MM.1S (cell line): ENCODE measurements around the gene TMPRSS6.

ENCODE experiments used
- DNase-seq: peaks from one replicate; pipeline ENCODE4 v3.0.0-alpha.2; 2015
- H2AFZ ChIP-seq: fragments of 300-600 bp; sonication (generic); 2 replicates; pipeline ENCODE4 v1.6.0; 2016; ENCODE audit warnings: antibody characterized with exemption, low read length
- H3F3A ChIP-seq: fragments of 300-600 bp; sonication (generic); 2 replicates; pipeline ENCODE4 v1.6.1; 2016; ENCODE audit warnings: mild to moderate bottlenecking, antibody characterized with exemption, low read length, moderate library complexity, mixed read lengths; ENCODE audit not compliant: insufficient read depth
- H3K27ac ChIP-seq: fragments of 300-600 bp; sonication (generic); 2 replicates; pipeline ENCODE4 v1.5.1; 2016; ENCODE audit warnings: mild to moderate bottlenecking, low read length
- H3K27me3 ChIP-seq: fragments of 300-600 bp; sonication (generic); replicated peaks from 2 replicates; pipeline ENCODE4 v1.6.0; 2016; ENCODE audit warnings: low read length; ENCODE audit not compliant: insufficient read depth
- H3K36me3 ChIP-seq: fragments of 300-600 bp; sonication (generic); replicated peaks from 2 replicates; pipeline ENCODE4 v1.6.1; 2016; ENCODE audit warnings: mild to moderate bottlenecking, low read length, mixed read lengths; ENCODE audit not compliant: insufficient read depth
- H3K4me1 ChIP-seq: fragments of 300-600 bp; sonication (generic); 2 replicates; pipeline ENCODE4 v1.6.1; 2016; ENCODE audit warnings: low read length, mixed read lengths
- H3K4me2 ChIP-seq: fragments of 300-600 bp; sonication (generic); 2 replicates; pipeline ENCODE4 v1.6.0; 2016; ENCODE audit warnings: low read depth, low read length
- H3K4me3 ChIP-seq: fragments of 300-600 bp; sonication (generic); 2 replicates; pipeline ENCODE4 v1.5.1; 2016; ENCODE audit warnings: low read length, mixed read lengths
- H3K79me2 ChIP-seq: fragments of 300-600 bp; sonication (generic); 2 replicates; pipeline ENCODE4 v1.6.1; 2016; ENCODE audit warnings: mixed run types, low read length, mixed read lengths
- H3K9ac ChIP-seq: fragments of 300-600 bp; sonication (generic); 2 replicates; pipeline ENCODE4 v1.6.1; 2016; ENCODE audit warnings: low read length, mixed read lengths
- H3K9me2 ChIP-seq: fragments of 300-600 bp; sonication (generic); replicated peaks from 2 replicates; pipeline ENCODE4 v1.6.1; 2016; ENCODE audit warnings: mild to moderate bottlenecking, low read length, mixed read lengths; ENCODE audit not compliant: insufficient read depth
- H3K9me3 ChIP-seq: fragments of 300-600 bp; sonication (generic); replicated peaks from 2 replicates; pipeline ENCODE4 v1.6.1; 2016; ENCODE audit warnings: mild to moderate bottlenecking, low read length, mixed read lengths; ENCODE audit not compliant: insufficient read depth
- H4K20me1 ChIP-seq: fragments of 300-600 bp; sonication (generic); 2 replicates; pipeline ENCODE4 v1.6.1; 2016; ENCODE audit warnings: mild to moderate bottlenecking, low read length, moderate library complexity, mixed read lengths; ENCODE audit not compliant: insufficient read depth
- EZH2 ChIP-seq: fragments of 300-600 bp; sonication (generic); optimal IDR thresholded peaks from 2 replicates; pipeline ENCODE3; 2017; ENCODE audit warnings: low read depth, mild to moderate bottlenecking, antibody characterized with exemption, low read length, mixed read lengths
- EZH2phosphoT487 ChIP-seq: fragments of 300-600 bp; sonication (generic); IDR thresholded peaks from 2 replicates; pipeline ENCODE4 v1.6.1; 2018; ENCODE audit warnings: antibody characterized with exemption, low read length
- TF ChIP-seq, protein P1 (sequence below): fragments of 300-600 bp; sonication (generic); IDR thresholded peaks from 2 replicates; pipeline ENCODE4 v1.5.1; 2016; ENCODE audit warnings: antibody characterized with exemption, low read length, mixed read lengths

The TMPRSS6 gene

DNA sequence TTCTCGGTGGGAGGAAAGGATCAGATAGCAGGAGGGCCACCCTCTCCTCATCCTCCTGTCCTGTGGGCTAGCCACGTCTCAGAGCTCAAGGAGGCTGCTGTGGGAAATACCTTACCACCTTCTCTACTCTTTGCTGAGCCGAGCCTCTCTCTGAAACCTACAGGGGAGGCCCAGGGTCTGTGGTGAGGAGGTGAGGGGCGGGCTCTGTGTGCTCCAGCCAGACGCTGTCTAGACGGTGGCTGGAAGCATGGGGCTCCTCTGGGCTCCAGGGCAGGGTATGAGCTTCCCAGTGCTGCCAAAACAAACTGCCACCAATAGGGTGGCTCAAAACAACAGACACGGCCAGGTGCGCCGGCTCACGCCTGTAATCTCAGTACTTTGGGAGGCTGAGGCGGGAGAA is 5.5 kb upstream of the TMPRSS6 start:
- no peak for TF ChIP-seq EZH2phosphoT487
- TF ChIP-seq, protein P1, sequence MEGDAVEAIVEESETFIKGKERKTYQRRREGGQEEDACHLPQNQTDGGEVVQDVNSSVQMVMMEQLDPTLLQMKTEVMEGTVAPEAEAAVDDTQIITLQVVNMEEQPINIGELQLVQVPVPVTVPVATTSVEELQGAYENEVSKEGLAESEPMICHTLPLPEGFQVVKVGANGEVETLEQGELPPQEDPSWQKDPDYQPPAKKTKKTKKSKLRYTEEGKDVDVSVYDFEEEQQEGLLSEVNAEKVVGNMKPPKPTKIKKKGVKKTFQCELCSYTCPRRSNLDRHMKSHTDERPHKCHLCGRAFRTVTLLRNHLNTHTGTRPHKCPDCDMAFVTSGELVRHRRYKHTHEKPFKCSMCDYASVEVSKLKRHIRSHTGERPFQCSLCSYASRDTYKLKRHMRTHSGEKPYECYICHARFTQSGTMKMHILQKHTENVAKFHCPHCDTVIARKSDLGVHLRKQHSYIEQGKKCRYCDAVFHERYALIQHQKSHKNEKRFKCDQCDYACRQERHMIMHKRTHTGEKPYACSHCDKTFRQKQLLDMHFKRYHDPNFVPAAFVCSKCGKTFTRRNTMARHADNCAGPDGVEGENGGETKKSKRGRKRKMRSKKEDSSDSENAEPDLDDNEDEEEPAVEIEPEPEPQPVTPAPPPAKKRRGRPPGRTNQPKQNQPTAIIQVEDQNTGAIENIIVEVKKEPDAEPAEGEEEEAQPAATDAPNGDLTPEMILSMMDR, result no peak
- TF ChIP-seq EZH2, result no peak
- Histone ChIP-seq H3K4me2 (no peak overlapping the region), H3K4me1 (no peaks in the 10 kb centered on the region), H3K27me3 (peaks cover 73% of the 10 kb centered on the region), H3F3A (no peaks in the 10 kb centered on the region), H3K79me2 (no peaks in the 10 kb centered on the region), H3K27ac (no peak overlapping the region), H3K9me2 (no peaks in the 10 kb centered on the region), H2AFZ (no peak overlapping the region), H4K20me1 (no peaks in the 10 kb centered on the region), H3K9ac (no peak overlapping the region), H3K36me3 (no peaks in the 10 kb centered on the region), H3K4me3 (no peak overlapping the region), H3K9me3 (no peaks in the 10 kb centered on the region)
- no peak for DNase-seq

DNA sequence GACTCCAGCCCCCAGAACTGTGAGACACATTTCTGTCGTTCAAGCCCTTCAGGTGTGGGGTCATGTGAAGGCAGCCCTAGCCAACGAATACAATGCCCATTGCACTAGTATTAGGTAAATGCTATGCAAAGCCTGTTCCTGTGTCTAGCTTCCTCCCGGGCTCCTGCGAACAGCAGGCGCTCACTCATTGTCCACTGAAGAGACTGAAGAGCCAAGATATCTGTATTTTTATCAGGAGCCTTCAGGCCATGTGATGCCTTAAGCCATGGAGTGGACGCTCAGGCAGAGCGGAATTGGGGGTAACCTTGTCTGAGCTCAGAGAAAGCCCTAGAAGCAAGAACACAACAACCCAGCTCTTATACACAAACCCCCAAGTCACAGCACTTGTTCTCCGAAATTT is 4.2 kb upstream of the TMPRSS6 start:
- Histone ChIP-seq H3K9me3 (no peaks in the 10 kb centered on the region), H3K9ac (no peak overlapping the region), H3K36me3 (no peaks in the 10 kb centered on the region), H3K4me2 (no peak overlapping the region), H3F3A (no peaks in the 10 kb centered on the region), H3K9me2 (no peaks in the 10 kb centered on the region), H3K4me1 (no peaks in the 10 kb centered on the region), H3K79me2 (no peaks in the 10 kb centered on the region), H3K27me3 (peaks cover 85% of the 10 kb centered on the region), H3K4me3 (no peak overlapping the region), H3K27ac (no peak overlapping the region), H4K20me1 (no peaks in the 10 kb centered on the region), H2AFZ (no peak overlapping the region)
- no peak for TF ChIP-seq EZH2phosphoT487
- no peak for TF ChIP-seq EZH2
- TF ChIP-seq, protein P1, result no peak
- DNase-seq, result no peak

DNA sequence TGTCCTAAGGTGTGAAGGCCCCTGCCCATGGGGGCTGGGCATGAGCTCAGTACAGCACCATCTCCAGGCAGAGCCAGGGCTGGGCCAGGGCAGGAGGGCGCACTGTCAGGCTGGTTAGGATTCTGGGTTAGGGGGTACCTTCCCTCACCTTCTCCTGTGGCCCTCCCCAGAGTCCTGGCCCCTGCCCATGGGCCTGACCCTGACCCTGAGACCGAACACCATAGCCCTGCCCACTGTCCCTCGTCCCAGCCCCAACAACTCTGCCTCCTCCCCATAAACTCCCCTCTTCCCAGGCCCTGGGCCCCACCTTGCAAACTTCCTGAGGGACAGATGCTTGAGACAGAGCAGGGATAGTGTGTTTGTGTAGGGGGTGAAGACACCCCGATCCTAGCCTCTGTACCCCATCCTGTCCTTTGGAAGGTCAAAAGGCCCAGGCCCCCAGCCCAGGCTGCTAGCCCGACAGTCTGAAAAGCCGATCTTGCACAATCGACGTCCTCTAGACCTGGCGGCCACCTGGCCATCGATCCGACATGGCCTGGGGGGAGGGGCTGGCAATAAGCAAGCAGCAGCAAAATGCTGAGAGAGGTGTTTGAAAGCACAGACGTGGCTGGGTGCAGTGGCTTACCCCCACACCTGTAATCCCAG is 2.7 kb upstream of the TMPRSS6 start:
- no peaks in the 10 kb centered on the region for H3K79me2 ChIP-seq
- no peaks in the 10 kb centered on the region for H4K20me1 ChIP-seq
- no peaks in the 10 kb centered on the region for H3K9me2 ChIP-seq
- no peaks in the 10 kb centered on the region for H3K4me1 ChIP-seq
- H3F3A ChIP-seq, result no peaks in the 10 kb centered on the region
- H3K4me2 ChIP-seq, result no peak overlapping the region
- H3K27me3 ChIP-seq, result peaks cover 94% of the 10 kb centered on the region
- H3K36me3 ChIP-seq, result no peaks in the 10 kb centered on the region
- TF ChIP-seq EZH2phosphoT487 (no peak), EZH2 (no peak)
- TF ChIP-seq, protein P1, result no peak
- no peak for DNase-seq
- no peak overlapping the region for H3K27ac ChIP-seq
- no peak overlapping the region for H3K4me3 ChIP-seq
- H3K9me3 ChIP-seq, result no peaks in the 10 kb centered on the region
- H2AFZ ChIP-seq, result no peak overlapping the region
- no peak overlapping the region for H3K9ac ChIP-seq
